ENCODE data around the gene GMFB.
"Not testable (repeated sequence)": the region's sequence is repeated elsewhere in the genome, so short reads cannot be mapped to it uniquely, and the experiment has no call there.

The GMFB gene

GRCh38 chr14:54440873-54441868 lies 47.6 kb downstream of the GMFB start, which contains the start of gene CNIH1:
Gene CNIH1, minus strand, starts transcription at chr14:54441374. Its CDS starts 47 bp downstream, at chr14:54441327.
- Mint-ChIP-seq H3K27ac (peak within 1 kb of the TSS; percentile 89), H3K4me1 (ENCODE audit: low read depth) (peaks cover 35% of the 10 kb centered on the region)

GRCh38 chr14:54440476-54440872 lies 48.3 kb downstream of the GMFB start:
- Mint-ChIP-seq H3K27ac (peak overlapping the region; percentile 79), H3K4me1 (ENCODE audit: low read depth) (peaks cover 41% of the 10 kb centered on the region), H3K27me3 (ENCODE audit: low read depth) (peaks cover 3% of the 10 kb centered on the region)

More at GRCh38 chr14:54440873-54441868, 47.6 kb downstream of the GMFB start, which contains the start of gene CNIH1:
- H3K36me3 Mint-ChIP-seq (ENCODE audit: low read depth) = peaks cover 10% of the 10 kb centered on the region
- no peaks in the 10 kb centered on the region for H3K9me3 Mint-ChIP-seq
- peak within 1 kb of the TSS; percentile 92 for H3K4me3 Mint-ChIP-seq
- H3K27me3 Mint-ChIP-seq (ENCODE audit: low read depth) = peaks cover 3% of the 10 kb centered on the region

DNA sequence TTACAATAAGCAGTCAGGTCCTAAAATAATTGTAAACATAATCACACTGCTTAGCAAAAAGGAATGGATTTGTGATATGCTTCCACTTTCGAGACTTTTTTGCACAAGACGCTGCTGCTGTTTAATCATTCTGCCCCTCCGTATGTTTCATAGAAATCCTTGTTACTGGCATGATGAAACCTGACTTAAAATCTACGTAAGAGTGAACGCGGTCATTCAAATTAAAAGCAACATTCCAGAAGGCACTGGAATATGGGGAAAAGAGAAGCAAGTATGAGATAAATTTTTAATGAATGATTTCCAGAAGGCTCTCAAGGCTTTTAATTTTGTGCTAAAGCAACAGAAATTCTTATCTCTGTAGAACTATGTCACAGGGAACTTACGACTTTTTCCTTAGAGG lies 48.7 kb downstream of the GMFB start:
- Mint-ChIP-seq H3K36me3 (ENCODE audit: low read depth) (peaks cover 18% of the 10 kb centered on the region), H3K27ac (peak overlapping the region; percentile 79), H3K27me3 (ENCODE audit: low read depth) (peaks cover 3% of the 10 kb centered on the region), H3K4me3 (peak overlapping the region; percentile 92), H3K9me3 (no peaks in the 10 kb centered on the region), H3K4me1 (ENCODE audit: low read depth) (peaks cover 45% of the 10 kb centered on the region)

More at GRCh38 chr14:54440476-54440872, 48.3 kb downstream of the GMFB start:
- H3K36me3 Mint-ChIP-seq (ENCODE audit: low read depth) = peaks cover 16% of the 10 kb centered on the region
- H3K4me3 Mint-ChIP-seq = peak overlapping the region; percentile 92
- no peaks in the 10 kb centered on the region for H3K9me3 Mint-ChIP-seq

DNA sequence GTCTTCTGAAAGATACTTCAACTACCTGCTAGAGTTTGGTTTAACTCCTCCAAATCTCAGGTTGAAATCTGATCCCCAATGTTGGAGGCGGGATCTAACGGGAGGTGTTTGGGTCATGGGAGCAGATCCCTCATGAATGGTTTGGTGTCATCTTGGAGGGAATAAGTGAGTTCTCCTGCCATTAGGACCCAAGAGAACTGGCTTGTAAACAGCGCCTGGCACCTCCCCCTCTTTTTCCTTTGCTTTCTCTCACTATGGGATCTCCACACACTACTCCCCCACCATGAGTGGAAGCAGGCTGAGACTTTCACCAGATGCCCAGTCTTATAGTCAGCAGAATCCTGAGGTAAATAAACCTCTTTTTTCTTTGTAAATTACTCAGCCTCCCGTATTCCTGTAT lies 50.1 kb downstream of the GMFB start:
- Mint-ChIP-seq H3K36me3 (ENCODE audit: low read depth) (peaks cover 22% of the 10 kb centered on the region), H3K4me1 (ENCODE audit: low read depth) (peaks cover 53% of the 10 kb centered on the region), H3K27me3 (ENCODE audit: low read depth) (peaks cover 3% of the 10 kb centered on the region), H3K4me3 (no peak overlapping the region), H3K27ac (no peak overlapping the region), H3K9me3 (no peaks in the 10 kb centered on the region)

GRCh38 chr14:54437954-54438353 lies 50.8 kb downstream of the GMFB start:
- not testable (repeated sequence) for H3K4me3 Mint-ChIP-seq; H3K9me3 Mint-ChIP-seq; H3K27me3 Mint-ChIP-seq (ENCODE audit: low read depth); H3K27ac Mint-ChIP-seq
- Mint-ChIP-seq H3K36me3 (ENCODE audit: low read depth) (peaks cover 23% of the 10 kb centered on the region), H3K4me1 (ENCODE audit: low read depth) (peaks cover 56% of the 10 kb centered on the region)

GRCh38 chr14:54435500-54435981 lies 53.2 kb downstream of the GMFB start:
- peak overlapping the region; percentile 32 for H3K4me3 Mint-ChIP-seq
- H3K27ac Mint-ChIP-seq = peak overlapping the region; percentile 46
- no peaks in the 10 kb centered on the region for H3K27me3 Mint-ChIP-seq (ENCODE audit: low read depth)
- peaks cover 49% of the 10 kb centered on the region for H3K4me1 Mint-ChIP-seq (ENCODE audit: low read depth)
- no peaks in the 10 kb centered on the region for H3K9me3 Mint-ChIP-seq
- H3K36me3 Mint-ChIP-seq (ENCODE audit: low read depth) = peaks cover 30% of the 10 kb centered on the region

DNA sequence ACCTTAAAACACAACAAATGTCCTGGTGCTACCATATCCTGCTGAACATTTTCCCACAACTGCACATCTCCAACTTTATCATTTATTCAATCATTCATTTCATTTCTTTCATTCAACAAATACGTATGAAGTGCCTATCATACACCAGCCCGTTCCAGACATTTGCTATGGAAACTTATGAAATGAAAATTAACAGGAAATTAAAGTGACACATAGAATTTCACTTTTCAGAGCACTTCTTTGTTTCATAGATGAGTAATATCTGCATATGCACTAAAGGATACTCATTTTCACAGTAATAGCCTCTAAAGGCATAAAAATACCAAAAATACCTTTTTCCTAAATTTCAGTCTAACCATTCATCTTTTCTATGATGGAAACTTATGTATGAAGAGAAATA lies 60.3 kb downstream of the GMFB start:
- Mint-ChIP-seq H3K27me3 (ENCODE audit: low read depth) (no peaks in the 10 kb centered on the region), H3K4me1 (ENCODE audit: low read depth) (peaks cover 6% of the 10 kb centered on the region), H3K4me3 (no peak overlapping the region), H3K27ac (no peak overlapping the region), H3K9me3 (no peaks in the 10 kb centered on the region), H3K36me3 (ENCODE audit: low read depth) (peaks cover 35% of the 10 kb centered on the region)

DNA sequence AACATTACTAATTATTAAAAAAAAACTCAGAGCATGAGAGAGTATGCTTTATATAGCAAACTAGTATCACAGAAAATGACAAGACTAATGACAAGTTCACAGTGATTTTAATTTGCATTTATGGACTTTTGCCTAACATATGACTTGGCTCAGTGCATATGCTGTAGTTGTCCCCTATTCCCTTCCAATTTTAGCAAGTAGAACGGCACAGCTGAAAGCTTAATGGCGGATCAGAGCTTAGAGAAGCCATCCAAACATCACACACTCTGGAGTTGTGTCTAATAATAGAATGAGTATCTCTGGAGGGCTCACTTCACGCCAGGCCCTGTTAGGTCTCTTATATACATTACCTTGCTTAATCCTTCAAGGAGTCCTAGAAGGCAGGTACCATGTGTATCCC lies 60.9 kb downstream of the GMFB start:
- H3K9me3 Mint-ChIP-seq = no peaks in the 10 kb centered on the region
- H3K4me3 Mint-ChIP-seq = no peak overlapping the region
- H3K27me3 Mint-ChIP-seq (ENCODE audit: low read depth) = no peaks in the 10 kb centered on the region
- no peak overlapping the region for H3K27ac Mint-ChIP-seq
- peaks cover 35% of the 10 kb centered on the region for H3K36me3 Mint-ChIP-seq (ENCODE audit: low read depth)
- peaks cover 2% of the 10 kb centered on the region for H3K4me1 Mint-ChIP-seq (ENCODE audit: low read depth)

- Mint-ChIP-seq H3K36me3 (ENCODE audit: low read depth) (peaks cover 29% of the 10 kb centered on the region), H3K9me3 (no peaks in the 10 kb centered on the region), H3K4me1 (ENCODE audit: low read depth) (no peaks in the 10 kb centered on the region), H3K27me3 (ENCODE audit: low read depth) (no peaks in the 10 kb centered on the region), H3K27ac (no peak overlapping the region), H3K4me3 (no peak overlapping the region)
These were observed 63.1 kb downstream of the GMFB start for GRCh38 chr14:54425537-54426274.

DNA sequence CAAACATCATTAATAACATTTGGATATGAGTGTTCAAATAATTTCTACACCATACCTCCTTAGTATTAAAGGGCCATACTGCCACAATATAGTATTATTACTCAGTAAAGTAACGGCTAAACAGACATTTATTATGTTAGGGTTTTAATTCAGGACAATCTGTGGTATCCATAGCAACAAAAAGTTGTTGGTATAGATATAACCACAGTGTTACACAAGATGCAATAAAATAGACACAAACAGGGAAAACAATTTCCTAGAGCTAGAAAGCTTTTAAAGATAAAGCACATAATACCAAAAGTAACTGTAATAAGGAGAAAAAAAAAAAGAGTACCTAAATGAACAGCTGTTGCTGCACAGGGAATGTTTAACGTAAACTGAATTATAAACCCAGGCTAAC lies 63.7 kb downstream of the GMFB start:
- peaks cover 2% of the 10 kb centered on the region for H3K4me1 Mint-ChIP-seq (ENCODE audit: low read depth)
- no peaks in the 10 kb centered on the region for H3K9me3 Mint-ChIP-seq
- no peak overlapping the region for H3K27ac Mint-ChIP-seq
- peaks cover 29% of the 10 kb centered on the region for H3K36me3 Mint-ChIP-seq (ENCODE audit: low read depth)
- no peaks in the 10 kb centered on the region for H3K27me3 Mint-ChIP-seq (ENCODE audit: low read depth)
- no peak overlapping the region for H3K4me3 Mint-ChIP-seq
